ENCODE measurements around the gene HLX.

The HLX gene

GRCh38 chr1:220880726-220881506, 1.7 kb downstream of the HLX start:
- no peak for FAIRE-seq
- DNase-seq (ENCODE audit: insufficient read length, low spot score) = no peak

- no peak for DNase-seq (ENCODE audit: insufficient read length, low spot score)
- FAIRE-seq = no peak
These were observed 3.0 kb downstream of the HLX start for GRCh38 chr1:220882061-220882891.

GRCh38 chr1:220884109-220884980, 5.1 kb downstream of the HLX start:
- FAIRE-seq (no peak), DNase-seq (ENCODE audit: insufficient read length, low spot score) (no peak)

GRCh38 chr1:220884981-220885918, 6.0 kb downstream of the HLX start:
- DNase-seq (ENCODE audit: insufficient read length, low spot score) = no peak
- FAIRE-seq = no peak

GRCh38 chr1:220885971-220886370, 6.7 kb downstream of the HLX start:
- FAIRE-seq (no peak), DNase-seq (ENCODE audit: insufficient read length, low spot score) (no peak)

- no peak for DNase-seq (ENCODE audit: insufficient read length, low spot score)
- no peak for FAIRE-seq
These were observed 7.4 kb downstream of the HLX start for GRCh38 chr1:220886470-220887201.

GRCh38 chr1:220887202-220887519, 7.9 kb downstream of the HLX start:
- no peak for DNase-seq (ENCODE audit: insufficient read length, low spot score)

GRCh38 chr1:220887520-220888416, 8.5 kb downstream of the HLX start:
- no peak for DNase-seq (ENCODE audit: insufficient read length, low spot score)
- FAIRE-seq = no peak

More at GRCh38 chr1:220887202-220887519, 7.9 kb downstream of the HLX start:
- FAIRE-seq = no peak

GRCh38 chr1:220888417-220888986, 9.3 kb downstream of the HLX start:
- DNase-seq (ENCODE audit: insufficient read length, low spot score) (no peak), FAIRE-seq (no peak)

- no peak for DNase-seq (ENCODE audit: insufficient read length, low spot score)
- no peak for FAIRE-seq
These were observed 10.1 kb downstream of the HLX start for GRCh38 chr1:220889333-220889732.

- no peak for FAIRE-seq
- no peak for DNase-seq (ENCODE audit: insufficient read length, low spot score)
These were observed 10.6 kb downstream of the HLX start for GRCh38 chr1:220889848-220890287.

- FAIRE-seq = no peak
- no peak for DNase-seq (ENCODE audit: insufficient read length, low spot score)
These were observed 11.4 kb downstream of the HLX start for GRCh38 chr1:220890602-220891001.

GRCh38 chr1:220891224-220892085, 12.2 kb downstream of the HLX start:
- FAIRE-seq = no peak
- DNase-seq (ENCODE audit: insufficient read length, low spot score) = no peak

- FAIRE-seq = no peak
These were observed 12.8 kb downstream of the HLX start for GRCh38 chr1:220892086-220892376.

GRCh38 chr1:220892997-220893700, 13.9 kb downstream of the HLX start:
- DNase-seq (ENCODE audit: insufficient read length, low spot score) = no peak
- no peak for FAIRE-seq

More at GRCh38 chr1:220892086-220892376, 12.8 kb downstream of the HLX start:
- DNase-seq (ENCODE audit: insufficient read length, low spot score) = no peak

- FAIRE-seq = no peak
- no peak for DNase-seq (ENCODE audit: insufficient read length, low spot score)
These were observed 14.4 kb downstream of the HLX start for GRCh38 chr1:220893701-220894024.

Measured in GM19239 (cell line).